Inferior parietal cortex (tissue), 1 donor: ENCODE measurements around the gene XAB2.
"Not testable (repeated sequence)": the region's sequence is repeated elsewhere in the genome, so short reads cannot be mapped to it uniquely, and the experiment has no call there.

Experiments used
- DNase-seq: peaks from one replicate; pipeline ENCODE4 v3.0.0-alpha.2; 2016; ENCODE audit errors: extremely low spot score

The XAB2 gene

DNA sequence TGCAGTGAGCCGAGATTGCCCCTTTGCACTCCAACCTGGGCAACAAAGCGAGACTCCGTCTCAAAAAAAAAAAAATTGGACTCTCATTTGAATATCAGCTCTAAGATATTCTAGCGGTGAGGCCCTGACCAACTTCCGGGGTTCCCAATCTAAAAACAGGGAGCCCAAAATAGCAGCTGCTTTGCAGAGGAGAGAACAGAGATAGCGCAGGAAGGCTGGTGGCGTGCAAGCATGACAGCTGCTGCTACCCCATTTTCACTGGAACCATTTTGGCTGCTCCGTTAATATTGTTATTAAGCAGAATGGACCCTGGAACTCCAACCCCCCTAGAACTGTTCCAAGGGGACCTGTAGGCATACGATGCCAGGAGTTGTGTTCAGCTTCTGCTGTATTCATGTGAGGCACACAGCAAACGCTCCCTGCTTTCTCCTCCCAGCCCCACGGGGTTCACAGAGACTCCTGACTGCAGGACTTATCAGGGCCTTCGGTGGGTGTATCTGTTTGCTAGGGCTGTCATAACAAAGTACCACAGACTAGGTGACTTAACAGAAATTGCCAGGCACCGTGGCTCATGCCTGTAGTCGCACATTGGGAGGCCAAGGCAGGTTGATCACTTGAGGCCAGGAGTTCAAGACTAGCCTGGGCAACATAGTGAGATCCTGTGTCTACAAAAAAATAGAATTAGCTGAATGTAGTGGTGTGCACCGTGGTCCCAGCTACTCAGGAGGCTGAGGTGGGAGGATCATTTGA, 19.1 kb upstream of the XAB2 start:
- no peak for DNase-seq

DNA sequence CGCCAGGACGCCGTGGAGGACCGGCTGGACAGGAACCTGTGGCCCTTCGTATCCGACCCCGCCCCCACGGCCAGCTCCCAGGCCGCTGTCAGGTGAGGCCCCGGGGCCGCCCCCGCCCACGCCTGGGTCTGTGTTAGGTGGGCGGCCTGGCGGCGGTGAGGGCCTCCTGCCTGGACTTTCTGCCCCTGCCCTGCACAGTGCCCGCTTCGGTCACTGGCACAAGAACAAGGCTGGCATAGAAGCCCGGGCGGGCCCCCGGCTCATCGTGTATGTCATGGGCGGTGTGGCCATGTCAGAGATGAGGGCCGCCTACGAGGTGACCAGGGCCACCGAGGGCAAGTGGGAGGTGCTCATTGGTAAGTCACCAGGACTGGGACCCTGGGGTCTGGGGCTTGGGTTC, 17.8 kb upstream of the XAB2 start:
- DNase-seq, result no peak

DNA sequence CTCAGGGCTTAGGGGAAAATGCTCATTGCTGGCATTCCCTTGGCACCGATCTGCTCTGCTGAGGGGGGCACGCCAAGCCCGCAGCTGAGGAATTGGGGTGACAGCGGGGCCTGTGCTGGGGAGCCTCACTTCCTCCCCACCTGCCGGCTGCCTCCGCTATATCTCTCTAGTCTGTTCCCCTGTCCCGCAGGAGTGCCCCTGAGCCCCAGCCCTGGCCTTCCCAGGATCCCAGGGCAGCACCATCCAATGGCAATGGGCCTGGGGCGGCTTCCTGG, 17.0 kb upstream of the XAB2 start:
- no peak for DNase-seq

DNA sequence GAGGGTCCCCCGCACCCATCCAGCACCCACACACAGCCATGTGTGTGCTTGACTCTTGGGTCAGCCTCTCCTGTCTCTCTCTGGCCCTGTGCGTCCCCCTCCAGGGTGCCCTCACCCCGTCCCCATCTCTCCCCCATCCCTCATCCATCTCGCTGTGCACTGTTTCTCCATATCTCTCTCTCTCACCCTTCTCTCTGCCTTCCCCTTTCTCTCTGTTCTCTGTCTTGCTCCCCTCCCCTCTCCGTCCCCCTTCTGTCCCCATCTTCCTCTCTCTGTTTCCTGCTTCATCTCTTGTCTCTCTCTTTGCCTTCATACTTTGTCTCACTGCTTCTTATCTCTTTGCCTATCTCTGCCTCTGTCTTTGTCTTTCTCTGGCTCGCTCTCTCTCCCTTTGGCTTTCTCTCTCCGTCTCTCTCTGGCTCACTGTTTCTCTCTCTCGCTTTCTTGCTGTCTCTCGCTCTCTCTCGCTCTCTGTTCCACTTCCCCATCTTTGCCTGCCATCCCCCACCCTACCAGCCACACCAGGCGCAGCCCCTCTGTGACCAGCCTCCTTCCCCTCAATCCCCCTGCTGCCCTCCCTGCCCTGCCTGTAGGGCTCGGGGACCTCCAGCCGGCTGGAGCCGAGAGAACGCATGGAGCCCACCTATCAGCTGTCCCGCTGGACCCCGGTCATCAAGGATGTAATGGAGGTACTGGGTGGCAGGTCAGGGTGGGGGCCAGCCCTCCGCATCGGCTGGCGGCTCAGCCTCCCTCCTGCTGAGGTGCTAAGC, 16.5 kb upstream of the XAB2 start:
- no peak for DNase-seq

DNA sequence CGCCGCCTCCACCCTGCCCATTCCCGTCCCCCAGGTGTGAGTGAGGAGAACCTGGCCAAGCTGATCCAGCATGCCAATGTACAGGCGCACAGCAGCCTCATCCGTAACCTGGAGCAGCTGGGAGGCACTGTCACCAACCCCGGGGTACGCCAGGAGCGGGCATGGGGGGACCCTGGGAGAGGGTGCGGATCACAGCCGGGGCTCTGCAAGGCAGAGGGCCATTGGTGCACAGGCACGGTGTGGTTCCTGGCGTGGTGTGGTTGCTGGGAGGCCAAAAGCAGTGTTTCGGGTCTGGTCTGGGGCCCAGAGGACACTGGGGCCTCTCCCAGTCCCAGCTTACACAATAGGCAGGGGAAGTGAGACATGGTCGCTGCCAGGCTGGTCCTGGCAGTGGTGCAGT, 15.8 kb upstream of the XAB2 start:
- DNase-seq, result no peak

DNA sequence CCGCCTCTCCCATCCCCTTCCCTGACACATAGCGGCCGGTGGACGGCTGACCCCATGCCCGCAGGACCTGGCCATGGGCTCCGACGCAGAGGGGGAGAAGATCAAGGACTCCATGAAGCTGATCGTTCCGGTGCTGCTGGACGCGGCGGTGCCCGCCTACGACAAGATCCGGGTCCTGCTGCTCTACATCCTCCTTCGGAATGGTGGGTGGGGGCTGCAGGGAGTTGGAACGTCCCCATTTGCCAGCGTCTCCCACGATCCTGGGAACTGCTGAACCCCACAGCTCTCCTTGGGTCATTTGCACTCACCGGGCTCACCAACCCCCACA, 15.2 kb upstream of the XAB2 start:
- DNase-seq, result no peak

GRCh38 chr19:7643629-7644549, 14.5 kb upstream of the XAB2 start:
- DNase-seq, result not testable (repeated sequence)

GRCh38 chr19:7643031-7643415, 13.7 kb upstream of the XAB2 start:
- DNase-seq, result no peak

DNA sequence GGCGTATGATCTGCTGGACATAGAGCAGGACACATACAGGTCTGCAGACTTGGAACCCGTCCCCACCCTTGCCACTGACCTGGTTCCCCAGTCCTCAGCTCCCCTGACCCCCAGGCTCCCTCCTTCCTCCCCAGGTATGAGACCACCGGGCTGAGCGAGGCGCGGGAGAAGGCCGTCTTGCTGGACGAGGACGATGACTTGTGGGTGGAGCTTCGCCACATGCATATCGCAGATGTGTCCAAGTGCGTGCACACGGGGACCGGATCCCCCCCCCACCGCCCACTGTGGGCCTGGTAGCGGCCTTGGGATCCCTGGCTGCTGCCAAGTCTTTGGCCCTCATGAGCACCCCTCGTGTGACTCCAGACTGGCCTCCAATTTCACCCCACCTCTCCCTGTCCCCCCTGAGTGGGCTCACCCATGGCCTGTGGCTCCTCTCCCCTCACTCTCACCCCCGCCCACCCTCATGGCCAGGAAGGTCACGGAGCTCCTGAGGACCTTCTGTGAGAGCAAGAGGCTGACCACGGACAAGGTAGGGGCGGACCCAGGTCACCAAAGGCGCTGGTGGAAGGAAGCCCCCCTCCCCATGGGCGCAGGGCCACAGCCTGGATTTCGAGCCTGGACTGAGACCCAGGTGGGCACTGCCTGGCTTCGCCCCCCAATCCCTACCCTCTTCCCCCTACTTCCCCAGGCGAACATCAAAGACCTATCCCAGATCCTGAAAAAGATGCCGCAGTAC, 13.1 kb upstream of the XAB2 start:
- no peak for DNase-seq

DNA sequence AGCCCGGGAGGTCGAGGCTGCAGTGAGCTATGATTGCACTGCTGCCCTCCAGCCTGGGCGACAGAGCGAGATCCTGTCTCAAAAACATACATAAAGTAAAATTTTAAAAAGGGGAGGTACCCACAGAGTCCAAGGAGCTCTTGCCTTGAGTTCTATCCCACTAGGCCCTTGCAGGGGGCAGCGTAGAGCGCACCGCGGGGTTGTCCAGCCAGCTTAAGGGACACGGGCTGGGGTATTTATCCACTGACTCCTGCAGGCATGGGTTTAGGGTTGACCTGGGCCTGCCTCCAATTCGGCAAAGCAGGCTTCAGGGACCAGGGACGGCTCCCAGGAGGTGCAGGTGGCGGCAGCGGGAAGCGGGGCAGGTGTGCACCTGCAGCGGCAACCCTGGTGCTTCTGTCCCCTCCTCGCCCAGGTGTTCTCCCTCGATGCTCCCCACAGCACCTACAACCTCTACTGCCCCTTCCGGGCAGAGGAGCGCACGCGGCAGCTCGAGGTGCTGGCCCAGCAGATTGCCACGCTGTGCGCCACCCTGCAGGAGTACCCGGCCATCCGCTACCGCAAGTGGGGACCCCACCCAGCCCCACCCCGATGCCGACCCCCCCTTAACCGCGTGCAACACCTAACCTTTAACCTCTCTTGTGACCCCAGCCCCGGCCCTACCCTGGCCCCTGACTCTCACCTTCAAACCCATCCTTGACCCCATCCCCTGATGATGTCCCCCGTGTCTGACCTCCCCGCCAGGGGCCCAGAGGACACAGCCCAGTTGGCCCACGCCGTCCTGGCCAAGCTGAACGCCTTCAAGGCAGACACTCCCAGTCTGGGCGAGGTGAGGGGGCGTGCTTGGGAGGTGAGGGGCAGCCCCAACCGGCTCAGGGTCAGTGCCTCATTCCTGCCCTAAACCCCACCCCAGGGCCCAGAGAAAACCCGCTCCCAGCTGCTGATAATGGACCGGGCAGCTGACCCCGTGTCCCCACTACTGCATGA, 12.2 kb upstream of the XAB2 start:
- no peak for DNase-seq

GRCh38 chr19:7640803-7641202, 11.5 kb upstream of the XAB2 start:
- DNase-seq, result no peak

- DNase-seq, result no peak
These were observed 10.6 kb upstream of the XAB2 start for GRCh38 chr19:7639863-7640348.

DNA sequence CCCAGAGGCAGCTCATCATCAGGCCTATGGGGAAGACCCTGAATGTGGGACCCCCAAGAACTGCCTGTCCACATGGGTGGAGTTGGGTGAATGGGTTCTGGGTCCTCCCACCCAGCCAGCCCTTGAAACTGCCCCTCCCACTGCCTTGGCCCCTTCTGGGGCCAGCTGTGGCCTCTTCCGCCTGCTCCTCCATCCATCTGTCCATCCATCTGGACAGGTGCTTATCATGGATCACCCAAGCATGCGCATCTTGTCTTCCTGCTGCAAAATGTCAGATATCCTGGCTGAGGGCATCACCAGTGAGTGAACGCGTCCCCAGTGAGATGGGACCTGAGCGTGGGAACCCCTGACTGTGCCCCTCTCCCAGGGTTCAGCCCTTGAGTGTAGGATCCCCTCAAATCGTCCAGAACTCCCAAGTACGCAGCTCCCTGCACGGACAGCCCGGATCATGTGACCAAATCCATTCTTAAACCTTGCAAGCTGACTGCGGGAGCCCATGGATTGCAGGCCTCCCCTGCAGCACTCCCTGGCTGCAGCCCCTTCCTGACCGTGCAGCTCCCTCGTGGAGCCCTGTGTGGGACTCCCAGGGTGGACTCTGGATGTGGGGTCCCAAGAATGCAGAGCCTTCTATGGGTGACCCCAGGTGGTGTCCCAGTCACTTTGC, 9.6 kb upstream of the XAB2 start:
- no peak for DNase-seq

GRCh38 chr19:7637374-7638256, 8.3 kb upstream of the XAB2 start:
- no peak for DNase-seq

DNA sequence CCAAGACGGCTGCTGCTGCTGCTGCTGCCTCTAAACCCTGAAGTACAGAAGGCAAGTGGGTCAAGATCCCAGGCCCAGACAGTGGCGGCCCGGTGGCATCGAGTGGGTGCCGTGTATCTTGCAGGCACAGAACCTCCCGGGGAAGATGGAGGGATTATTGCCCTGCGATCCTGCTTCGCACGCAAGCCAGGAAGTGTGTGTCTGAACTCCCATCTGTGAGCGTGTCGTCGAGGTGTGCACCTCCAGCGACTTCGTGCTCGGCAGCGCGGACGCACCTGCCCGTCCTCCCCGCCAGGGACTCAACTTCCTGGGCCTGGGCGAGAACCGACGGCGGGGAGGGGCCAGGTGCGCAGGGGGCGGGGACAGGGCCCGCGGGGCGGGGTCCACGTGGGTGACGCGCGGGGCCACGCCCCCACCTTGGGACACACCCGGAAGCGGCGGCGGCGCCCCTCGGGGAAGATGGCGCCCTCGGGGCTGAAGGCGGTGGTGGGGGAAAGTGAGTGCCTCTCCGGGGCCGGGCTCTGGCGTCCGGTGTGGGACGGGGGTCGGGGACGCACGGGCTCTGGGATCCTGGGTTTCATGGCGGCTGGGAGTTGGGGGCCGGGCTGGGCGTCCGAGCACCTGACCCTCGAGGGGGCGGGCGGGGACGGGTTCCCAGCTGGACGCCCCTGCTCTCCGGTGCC, 7.5 kb upstream of the XAB2 start, which contains the start of gene STXBP2:
TSS of gene STXBP2 (plus strand) at position 420 of the 683 bp plus-strand sequence. CDS start at position 460, 40 bp downstream.
- DNase-seq, result no peak

GRCh38 chr19:7636317-7636690, 7.0 kb upstream of the XAB2 start:
- DNase-seq, result no peak

GRCh38 chr19:7635670-7636069, 6.3 kb upstream of the XAB2 start:
- DNase-seq, result no peak

- no peak for DNase-seq
These were observed 4.4 kb upstream of the XAB2 start, which contains the start of gene PCP2 for GRCh38 chr19:7633698-7634097. TSS of gene PCP2 (minus strand) at chr19:7633719. CDS start at chr19:7633457, 262 bp downstream.
